Progenitor cell of endocrine pancreas (in vitro differentiated cells): Measurements from ENCODE around the gene SFT2D2. TPM values are rescaled to one million over a fixed set of nuclear protein-coding genes. Genes with fewer than 3 reads are reported as not detected.

Source experiments
- DNase-seq: peaks from one replicate; pipeline ENCODE4 v3.0.0; 2021; ENCODE audit warnings: low spot score; ENCODE audit not compliant: unreplicated experiment
- H3K27ac Mint-ChIP-seq: 2 replicates; pipeline ENCODE4 v1.8.0; 2021; ENCODE audit warnings: mild to moderate bottlenecking, moderate library complexity, mixed read lengths
- H3K27me3 Mint-ChIP-seq: 2 replicates; pipeline ENCODE4 v1.8.0; 2021; ENCODE audit warnings: mixed read lengths
- H3K36me3 Mint-ChIP-seq: 2 replicates; pipeline ENCODE4 v1.8.0; 2022; ENCODE audit warnings: mixed read lengths; ENCODE audit not compliant: insufficient read depth
- H3K4me1 Mint-ChIP-seq: 2 replicates; pipeline ENCODE4 v1.8.0; 2021; ENCODE audit warnings: low read depth, mixed read lengths
- H3K4me3 Mint-ChIP-seq: 2 replicates; pipeline ENCODE4 v1.8.0; 2021; ENCODE audit warnings: low read depth, mild to moderate bottlenecking, moderate library complexity, mixed read lengths
- H3K9me3 Mint-ChIP-seq: 2 replicates; pipeline ENCODE4 v1.8.0; 2021; ENCODE audit warnings: low read depth, mixed read lengths
- CTCF ChIP-seq: fragments of 200-600 bp; sonication (generic); IDR thresholded peaks from one replicate; pipeline ENCODE4 v1.5.0; 2021; ENCODE audit warnings: antibody characterized with exemption, mild to moderate bottlenecking; ENCODE audit not compliant: unreplicated experiment
- total RNA-seq: library from RNA; stranded (reverse); gene quantifications from 2 replicates; pipeline ENCODE4 v1.2.1, GENCODE V29; 2021

SFT2D2 gene
- total RNA-seq, 1 donor from 2014 or later = 58.7 TPM

- Mint-ChIP-seq H3K4me1 (peaks cover 14% of the 10 kb centered on the region), H3K27ac (no peak overlapping the region), H3K27me3 (no peaks in the 10 kb centered on the region), H3K9me3 (no peaks in the 10 kb centered on the region), H3K4me3 (no peak overlapping the region), H3K36me3 (peaks cover 22% of the 10 kb centered on the region)
- DNase-seq = no peak
- TF ChIP-seq CTCF = no peak
Observed at GRCh38 chr1:168187177-168187576, 38.6 kb upstream of the SFT2D2 start.

- no peak for DNase-seq
- H3K9me3 Mint-ChIP-seq = no peaks in the 10 kb centered on the region
- peaks cover 29% of the 10 kb centered on the region for H3K36me3 Mint-ChIP-seq
- H3K4me1 Mint-ChIP-seq = peaks cover 3% of the 10 kb centered on the region
- no peak overlapping the region for H3K4me3 Mint-ChIP-seq
- no peak for TF ChIP-seq CTCF
- H3K27ac Mint-ChIP-seq = no peak overlapping the region
- no peaks in the 10 kb centered on the region for H3K27me3 Mint-ChIP-seq
Observed at GRCh38 chr1:168190403-168190802, 35.4 kb upstream of the SFT2D2 start.

- H3K27ac Mint-ChIP-seq = peak overlapping the region; percentile 41
- H3K4me1 Mint-ChIP-seq = peaks cover 6% of the 10 kb centered on the region
- no peak for DNase-seq
- no peaks in the 10 kb centered on the region for H3K9me3 Mint-ChIP-seq
- peaks cover 23% of the 10 kb centered on the region for H3K36me3 Mint-ChIP-seq
- no peaks in the 10 kb centered on the region for H3K27me3 Mint-ChIP-seq
- no peak overlapping the region for H3K4me3 Mint-ChIP-seq
- no peak for TF ChIP-seq CTCF
Observed at GRCh38 chr1:168195199-168196135, 30.3 kb upstream of the SFT2D2 start.

- no peak overlapping the region for H3K4me3 Mint-ChIP-seq
- H3K27ac Mint-ChIP-seq = no peak overlapping the region
- H3K36me3 Mint-ChIP-seq = peaks cover 16% of the 10 kb centered on the region
- H3K27me3 Mint-ChIP-seq = no peaks in the 10 kb centered on the region
- H3K4me1 Mint-ChIP-seq = peaks cover 6% of the 10 kb centered on the region
- no peaks in the 10 kb centered on the region for H3K9me3 Mint-ChIP-seq
- DNase-seq = no peak
- no peak for TF ChIP-seq CTCF
Observed at GRCh38 chr1:168199056-168199455, 26.7 kb upstream of the SFT2D2 start.

- no peak for DNase-seq
- Mint-ChIP-seq H3K4me1 (no peaks in the 10 kb centered on the region), H3K36me3 (peaks cover 21% of the 10 kb centered on the region), H3K27ac (no peak overlapping the region), H3K9me3 (peaks cover 7% of the 10 kb centered on the region), H3K27me3 (no peaks in the 10 kb centered on the region), H3K4me3 (no peak overlapping the region)
- TF ChIP-seq CTCF = no peak
Observed at GRCh38 chr1:168202941-168203654, 22.7 kb upstream of the SFT2D2 start.
